Uterus (tissue), 4 donors: Measurements from ENCODE around the gene PRX. TPM values are rescaled to one million over a fixed set of nuclear protein-coding genes. Genes with fewer than 3 reads are reported as not detected.
"Not testable (repeated sequence)": the region's sequence is repeated elsewhere in the genome, so short reads cannot be mapped to it uniquely, and the experiment has no call there.

Experiments used
- DNase-seq, 2 donors: peaks; one replicate each; pipeline ENCODE4 v3.0.0-alpha.2; 2019 to 2020
- H3K27ac ChIP-seq, 2 donors: fragments of 200-600 bp; sonication (generic); 1 replicate in 1 of 2; 2 replicates in 1 of 2; pipeline ENCODE4 v1.5.1; 2016 to 2018
- H3K27me3 ChIP-seq, 2 donors: fragments of 200-600 bp; sonication (generic); one replicate each; pipeline ENCODE4 v1.5.1; 2018 to 2019; ENCODE audit warnings: control low read depth in 1 of 2
- H3K36me3 ChIP-seq, 2 donors: fragments of 200-600 bp; sonication (generic); one replicate each; pipeline ENCODE4 v1.5.1; 2019; ENCODE audit warnings: control low read depth in 1 of 2
- H3K4me1 ChIP-seq, 2 donors: fragments of 200-600 bp; sonication (generic); one replicate each; pipeline ENCODE4 v1.5.1; 2018 to 2019; ENCODE audit warnings: control low read depth in 1 of 2
- H3K4me3 ChIP-seq, 2 donors: fragments of 200-600 bp; sonication (generic); 1 replicate in 1 of 2; 2 replicates in 1 of 2; pipeline ENCODE4 v1.5.1; 2018 to 2019; ENCODE audit warnings: mild to moderate bottlenecking in 1 of 2
- H3K9me3 ChIP-seq, 2 donors: fragments of 200-600 bp; sonication (generic); one replicate each; pipeline ENCODE4 v1.5.1; 2019; ENCODE audit warnings: control low read depth in 1 of 2
- CTCF ChIP-seq, 4 experiments: fragments of 200-600 bp in 2 of 4; fragments of 450-650 bp in 2 of 4; sonication (generic) in 2 of 4; IDR thresholded peaks; one replicate each; pipeline ENCODE4 v1.5.1; 2016 to 2019; ENCODE audit warnings: antibody characterized with exemption in 4 of 4, mild to moderate bottlenecking in 2 of 4, moderate library complexity in 1 of 4
- POLR2A ChIP-seq, 2 donors: fragments of 450-650 bp; IDR thresholded peaks; one replicate each; pipeline ENCODE4 v1.6.1; 2016; ENCODE audit warnings: antibody characterized with exemption in 2 of 2, mild to moderate bottlenecking in 1 of 2, moderate library complexity in 1 of 2
- intact Hi-C: fragments of 100-400 bp; cut with DNase I; formaldehyde crosslinking; loops from one replicate; pipeline ENCODE4 v1.15.1; 2023; ENCODE audit warnings: low total_unique reads
- total RNA-seq, 4 donors: library from RNA; depleted of rRNA in 3 of 4; stranded (reverse); fragments of >200 nt in 3 of 4; gene quantifications; one replicate each; pipeline versions ENCODE4 v1.1.0 to v1.2.4, GENCODE V29; 2014 to 2023
- donor health status: DM: yes; HTN: yes; CAD: no.

The PRX gene
- total RNA-seq, 4 donors from 2014 or later, result 3.3 to 7.5 (median 4.8) TPM

GRCh38 chr19:40457953-40458596 is 44.9 kb upstream of the PRX start:
- TF ChIP-seq POLR2A (IDR thresholded peaks at IDR 0.05), result no peak
- intact Hi-C loops, result no loop called here
- Histone ChIP-seq H3K27ac (no peak overlapping the region), H3K4me3 (no peak overlapping the region), H3K4me1 (no peaks in the 10 kb centered on the region), H3K27me3 (no peaks in the 10 kb centered on the region), H3K9me3 (no peaks in the 10 kb centered on the region), H3K36me3 (no peaks in the 10 kb centered on the region)
- no peak for DNase-seq

- no peak for DNase-seq
- H3K4me3 ChIP-seq, result no peak overlapping the region
- H3K27ac ChIP-seq, result no peak overlapping the region
- no peaks in the 10 kb centered on the region for H3K4me1 ChIP-seq
- TF ChIP-seq POLR2A (IDR thresholded peaks at IDR 0.05) (no peak), CTCF (IDR thresholded peaks at IDR 0.05) (no peak)
- no peaks in the 10 kb centered on the region for H3K27me3 ChIP-seq
- no peaks in the 10 kb centered on the region for H3K36me3 ChIP-seq
- H3K9me3 ChIP-seq, result no peaks in the 10 kb centered on the region
- intact Hi-C loops, result no loop called here
Measured at GRCh38 chr19:40457048-40457447, 43.9 kb upstream of the PRX start.

DNA sequence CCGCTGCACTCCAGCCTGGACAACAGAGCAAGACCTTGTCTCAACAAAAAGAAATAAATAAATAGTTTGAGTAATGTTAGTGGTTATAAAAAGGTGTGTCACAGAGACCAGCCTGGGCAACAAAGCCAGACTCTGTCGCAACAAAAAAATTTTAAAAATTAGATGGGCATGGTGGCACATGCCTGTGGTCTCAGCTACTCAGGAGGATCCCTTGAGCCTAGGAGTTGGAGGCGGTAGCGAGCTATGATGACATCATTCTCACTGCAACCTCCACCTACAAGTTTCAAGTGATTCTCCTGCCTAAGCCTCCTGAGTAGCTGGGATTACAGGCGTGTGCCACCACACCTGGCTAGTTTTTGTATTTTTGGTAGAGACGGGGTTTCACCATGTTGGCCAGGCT is 40.8 kb upstream of the PRX start:
- intact Hi-C loops, H3K4me3 ChIP-seq, H3K4me1 ChIP-seq, H3K27me3 ChIP-seq, H3K9me3 ChIP-seq, DNase-seq, H3K27ac ChIP-seq, H3K36me3 ChIP-seq: not testable (repeated sequence)

DNA sequence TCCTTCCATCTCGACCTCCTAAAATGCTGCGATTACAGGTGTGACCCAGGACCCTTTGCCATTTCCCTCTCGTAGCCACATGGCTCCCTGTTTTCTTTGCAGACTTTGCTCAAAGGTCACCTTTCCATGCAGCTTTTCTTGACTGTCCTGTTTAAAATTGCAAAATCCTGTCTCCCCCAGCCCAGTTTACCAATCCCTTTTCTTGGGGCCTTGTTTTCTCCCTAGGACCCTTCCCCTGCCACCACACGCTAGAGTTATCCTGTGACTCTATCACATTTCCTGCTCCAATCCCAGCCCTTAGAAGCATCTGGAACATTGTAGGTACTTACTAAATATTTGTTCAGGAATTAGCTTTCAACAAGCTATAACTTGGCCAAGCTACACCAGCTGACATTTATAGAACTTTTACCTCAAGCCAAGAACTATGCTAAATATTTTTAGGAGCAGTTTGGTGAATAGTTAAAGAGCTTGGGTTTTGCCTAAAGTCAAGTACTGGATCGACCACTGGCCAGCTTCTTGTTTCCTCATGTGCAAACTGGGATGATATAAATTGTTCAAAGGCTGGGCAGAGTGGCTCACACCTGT is 40.1 kb upstream of the PRX start:
- Histone ChIP-seq H3K27ac (no peak overlapping the region), H3K36me3 (no peaks in the 10 kb centered on the region), H3K9me3 (no peaks in the 10 kb centered on the region), H3K4me3 (no peak overlapping the region), H3K4me1 (no peaks in the 10 kb centered on the region), H3K27me3 (no peaks in the 10 kb centered on the region)
- TF ChIP-seq CTCF (IDR thresholded peaks at IDR 0.05), result no peak
- TF ChIP-seq POLR2A (IDR thresholded peaks at IDR 0.05), result no peak
- intact Hi-C loops, result no loop called here
- DNase-seq, result no peak

- intact Hi-C loops, result no loop called here
- no peaks in the 10 kb centered on the region for H3K36me3 ChIP-seq
Measured at GRCh38 chr19:40452016-40452415, 38.8 kb upstream of the PRX start.

More at GRCh38 chr19:40452016-40452415, 38.8 kb upstream of the PRX start:
- Histone ChIP-seq H3K27me3 (no peaks in the 10 kb centered on the region), H3K4me1 (no peaks in the 10 kb centered on the region), H3K4me3 (no peak overlapping the region), H3K27ac (no peak overlapping the region), H3K9me3 (no peaks in the 10 kb centered on the region)
- no peak for TF ChIP-seq CTCF (IDR thresholded peaks at IDR 0.05)
- no peak for TF ChIP-seq POLR2A (IDR thresholded peaks at IDR 0.05)
- no peak for DNase-seq
